AG09319 (cell line): ENCODE results near the gene HCFC1R1.

Experiments used
- DNase-seq: peaks from one replicate; pipeline ENCODE4 v3.0.0-alpha.2; 2010; ENCODE audit warnings: low read depth; ENCODE audit errors: extremely low read depth
- TF ChIP-seq, protein P1 (sequence below): IDR thresholded peaks from 2 replicates; pipeline ENCODE4 v1.5.1; 2011; ENCODE audit warnings: low read depth, mild to moderate bottlenecking, inconsistent platforms, low read length, moderate library complexity

Gene HCFC1R1

DNA sequence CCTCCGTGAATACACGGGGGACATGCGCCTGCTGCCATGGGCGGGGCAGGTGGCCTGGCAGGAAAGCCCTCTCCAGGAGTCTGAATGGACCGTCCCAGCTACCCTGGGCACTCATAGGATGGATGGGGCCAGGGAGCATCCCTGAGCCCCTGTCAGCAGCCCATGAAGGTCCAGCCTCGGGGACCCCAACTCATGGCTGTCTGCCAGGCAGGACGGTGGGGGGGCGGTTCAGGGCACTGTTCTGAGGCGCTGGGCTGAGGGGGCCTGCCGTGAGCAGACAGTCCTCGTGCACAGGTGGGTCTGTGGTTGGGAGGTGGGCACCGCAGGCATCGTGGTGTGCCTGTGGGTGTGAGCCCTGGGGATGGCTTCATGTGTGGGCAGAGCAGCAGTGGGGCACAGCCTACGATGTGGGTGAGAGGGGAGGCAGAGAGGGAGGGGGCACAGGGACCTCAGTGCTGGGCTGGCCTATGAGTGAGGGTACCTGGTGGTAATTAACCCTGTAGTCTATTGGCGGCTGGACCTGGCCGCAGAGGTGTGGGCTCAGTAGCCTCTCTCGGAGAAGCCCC is 37.0 kb downstream of the HCFC1R1 start:
- DNase-seq, result no peak
- TF ChIP-seq, protein P1, sequence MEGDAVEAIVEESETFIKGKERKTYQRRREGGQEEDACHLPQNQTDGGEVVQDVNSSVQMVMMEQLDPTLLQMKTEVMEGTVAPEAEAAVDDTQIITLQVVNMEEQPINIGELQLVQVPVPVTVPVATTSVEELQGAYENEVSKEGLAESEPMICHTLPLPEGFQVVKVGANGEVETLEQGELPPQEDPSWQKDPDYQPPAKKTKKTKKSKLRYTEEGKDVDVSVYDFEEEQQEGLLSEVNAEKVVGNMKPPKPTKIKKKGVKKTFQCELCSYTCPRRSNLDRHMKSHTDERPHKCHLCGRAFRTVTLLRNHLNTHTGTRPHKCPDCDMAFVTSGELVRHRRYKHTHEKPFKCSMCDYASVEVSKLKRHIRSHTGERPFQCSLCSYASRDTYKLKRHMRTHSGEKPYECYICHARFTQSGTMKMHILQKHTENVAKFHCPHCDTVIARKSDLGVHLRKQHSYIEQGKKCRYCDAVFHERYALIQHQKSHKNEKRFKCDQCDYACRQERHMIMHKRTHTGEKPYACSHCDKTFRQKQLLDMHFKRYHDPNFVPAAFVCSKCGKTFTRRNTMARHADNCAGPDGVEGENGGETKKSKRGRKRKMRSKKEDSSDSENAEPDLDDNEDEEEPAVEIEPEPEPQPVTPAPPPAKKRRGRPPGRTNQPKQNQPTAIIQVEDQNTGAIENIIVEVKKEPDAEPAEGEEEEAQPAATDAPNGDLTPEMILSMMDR, result no peak

DNA sequence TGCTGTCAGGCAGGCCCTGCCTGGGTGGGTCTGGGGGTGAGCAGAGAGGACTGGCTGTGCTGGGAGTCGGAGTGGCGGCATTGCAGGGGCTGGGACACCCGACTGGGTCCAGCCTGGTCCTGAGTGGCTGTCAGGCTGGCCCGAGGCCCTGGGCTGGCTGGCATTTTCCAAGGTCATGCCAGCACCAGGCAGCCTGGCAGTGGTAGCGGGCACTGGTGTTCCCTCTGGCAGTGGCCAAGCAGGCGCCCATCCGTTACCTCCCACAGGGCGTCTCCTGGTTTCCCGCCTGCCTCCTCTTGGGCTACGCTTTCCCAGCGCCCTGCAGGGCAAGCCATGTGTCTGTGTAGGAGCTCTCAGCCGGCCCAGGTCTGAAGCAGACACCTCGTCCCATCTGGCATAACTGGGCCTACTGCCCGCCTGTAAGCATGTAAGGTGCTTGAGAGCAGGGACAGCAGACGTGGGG is 37.8 kb downstream of the HCFC1R1 start:
- TF ChIP-seq, protein P1, result no peak
- no peak for DNase-seq

DNA sequence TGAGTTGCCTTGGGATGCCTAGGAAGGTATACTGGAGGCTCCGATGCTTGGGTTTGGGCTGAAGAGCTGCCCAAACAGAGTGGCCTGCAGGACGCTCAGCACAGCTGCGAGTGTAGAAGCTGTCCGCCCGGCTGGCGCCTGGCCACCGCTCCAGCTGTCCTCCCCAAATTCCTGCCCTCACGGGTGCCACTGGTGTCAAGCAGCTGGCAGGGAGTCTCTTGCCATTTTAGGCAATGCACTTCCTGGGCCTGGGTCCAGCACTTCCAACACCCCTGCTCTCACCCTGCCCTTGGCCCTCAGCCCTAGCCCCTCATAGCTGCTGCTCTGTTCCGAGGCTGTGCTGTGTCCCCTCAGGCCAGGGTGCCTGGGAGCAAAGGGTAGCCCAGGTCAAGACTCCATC is 38.3 kb downstream of the HCFC1R1 start:
- DNase-seq, result no peak
- TF ChIP-seq, protein P1, result no peak

DNA sequence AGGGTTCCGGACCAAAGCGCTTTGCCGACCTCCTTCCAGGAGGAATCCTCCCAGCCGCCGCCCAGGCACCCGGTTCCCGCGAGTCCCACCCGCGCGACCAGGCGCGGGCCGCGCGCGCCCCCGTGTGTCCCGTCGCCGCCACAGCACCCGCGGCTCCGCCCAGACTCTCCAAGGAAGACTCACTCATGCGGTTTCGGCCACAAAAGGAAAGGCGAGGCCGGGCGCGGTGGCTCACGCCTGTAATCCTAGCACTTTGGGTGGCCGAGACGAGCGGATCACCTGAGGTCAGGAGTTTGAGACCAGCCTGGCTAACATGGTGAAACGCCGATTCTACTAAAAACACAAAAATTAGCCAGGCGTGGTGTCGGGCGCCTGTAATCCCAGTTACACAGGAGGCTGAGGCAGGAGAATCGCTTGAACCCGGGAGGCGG is 40.0 kb downstream of the HCFC1R1 start:
- TF ChIP-seq, protein P1, result peak; percentile 44
- peak; percentile 34 for DNase-seq

DNA sequence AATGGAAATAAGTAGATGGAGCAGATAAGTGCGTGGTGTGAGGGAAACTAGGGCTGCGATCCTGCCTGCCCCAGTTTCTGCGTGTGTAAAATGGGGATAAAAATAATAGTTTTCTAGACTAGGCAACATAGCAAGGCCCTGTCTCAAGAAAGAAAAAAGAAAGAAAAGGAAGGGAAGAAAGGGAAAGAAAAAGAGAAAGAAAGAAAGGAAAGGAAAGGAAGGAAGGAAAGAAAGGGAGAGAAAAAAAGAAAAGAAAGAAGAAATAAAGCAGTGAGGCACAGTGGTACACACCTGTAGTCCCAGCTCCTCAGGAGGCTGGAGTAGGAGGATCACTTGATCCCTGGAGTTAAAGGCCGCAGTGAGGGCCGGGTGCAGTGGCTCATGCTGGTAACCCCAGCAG is 41.3 kb downstream of the HCFC1R1 start:
- TF ChIP-seq, protein P1, result no peak
- DNase-seq, result no peak

DNA sequence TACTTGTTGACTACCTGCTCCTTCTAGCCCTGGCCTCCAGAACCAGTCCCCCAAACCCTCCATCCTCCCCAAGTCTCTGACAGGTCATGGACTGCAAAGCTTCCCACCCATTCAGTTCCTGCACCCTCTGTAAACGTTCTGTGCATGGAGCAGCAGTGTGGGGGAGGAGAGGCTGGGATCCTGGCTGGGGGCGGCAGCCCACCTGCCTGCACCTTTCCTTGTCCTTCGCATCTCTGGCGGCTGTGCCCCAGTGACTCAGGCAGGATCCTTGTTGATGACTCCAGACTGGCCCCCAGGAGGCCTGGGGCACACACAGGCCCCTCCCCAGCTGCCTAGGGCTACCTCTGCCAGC is 41.9 kb downstream of the HCFC1R1 start:
- no peak for DNase-seq
- TF ChIP-seq, protein P1, result no peak

DNA sequence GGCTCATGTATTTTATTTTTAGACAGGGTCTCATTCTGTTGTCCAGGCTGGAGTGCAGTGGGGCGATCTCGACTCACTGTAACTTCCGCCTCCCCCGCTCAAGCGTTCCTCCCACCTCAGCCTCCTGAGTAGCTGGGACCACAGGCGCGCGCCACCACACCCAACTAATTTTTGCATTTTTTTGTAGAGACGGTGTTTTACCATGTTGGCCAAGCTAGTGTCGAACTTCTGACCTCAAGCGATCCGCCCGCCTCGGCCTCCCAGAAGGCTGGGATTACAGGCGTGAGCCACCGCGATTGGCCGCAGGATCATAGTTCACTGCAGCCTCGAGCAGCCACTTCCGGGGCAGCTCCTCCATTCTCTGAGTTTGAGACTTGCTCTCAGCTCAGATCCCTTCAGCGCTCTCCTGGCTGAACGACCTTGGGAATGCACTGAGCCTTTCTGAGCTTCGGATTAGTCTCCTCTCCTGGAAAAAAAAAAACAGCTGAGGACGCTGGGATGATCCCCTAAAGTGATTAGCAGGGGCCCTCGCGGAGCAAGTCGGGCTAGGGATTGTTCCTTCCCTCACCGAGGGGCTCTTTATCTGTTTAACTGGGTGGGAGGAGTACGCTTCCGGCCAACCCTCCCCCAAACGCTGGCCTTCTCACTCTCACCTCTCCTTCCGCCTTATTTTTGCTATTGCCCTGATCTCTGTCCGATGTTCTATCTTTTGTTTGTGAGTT is 42.4 kb downstream of the HCFC1R1 start:
- no peak for DNase-seq
- TF ChIP-seq, protein P1, result no peak
